Activated CD8-positive, alpha-beta memory T cell treated with anti-CD3 and anti-CD28 coated beads, Interleukin-2, amount 50 U/mL, for 24 hours (primary cell): ENCODE results near the gene SLC4A3.

Experiments used
- DNase-seq: peaks from one replicate; pipeline ENCODE4 v3.0.0-alpha.2; 2020; ENCODE audit errors: extremely low read depth

The SLC4A3 gene

GRCh38 chr2:219633276-219634065, 6.0 kb downstream of the SLC4A3 start:
- DNase-seq = no peak

GRCh38 chr2:219634171-219634940, 6.9 kb downstream of the SLC4A3 start:
- DNase-seq = no peak

GRCh38 chr2:219634951-219635751, 7.7 kb downstream of the SLC4A3 start:
- no peak for DNase-seq

GRCh38 chr2:219636144-219636915, 8.9 kb downstream of the SLC4A3 start:
- DNase-seq = no peak

GRCh38 chr2:219636941-219637841, 9.8 kb downstream of the SLC4A3 start:
- DNase-seq = no peak

- DNase-seq = no peak
Measured at GRCh38 chr2:219637842-219638185, 10.4 kb downstream of the SLC4A3 start.

GRCh38 chr2:219638217-219638947, 11.0 kb downstream of the SLC4A3 start:
- DNase-seq = no peak

GRCh38 chr2:219638948-219639755, 11.7 kb downstream of the SLC4A3 start:
- no peak for DNase-seq

- DNase-seq = no peak
Measured at GRCh38 chr2:219641390-219642068, 14.1 kb downstream of the SLC4A3 start.

GRCh38 chr2:219642069-219642454, 14.6 kb downstream of the SLC4A3 start:
- no peak for DNase-seq

GRCh38 chr2:219642465-219643083, 15.1 kb downstream of the SLC4A3 start:
- DNase-seq = peak; percentile 87

- no peak for DNase-seq
Measured at GRCh38 chr2:219643084-219643473, 15.6 kb downstream of the SLC4A3 start.

- no peak for DNase-seq
Measured at GRCh38 chr2:219643788-219644398, 16.5 kb downstream of the SLC4A3 start.

- no peak for DNase-seq
Measured at GRCh38 chr2:219644801-219645480, 17.5 kb downstream of the SLC4A3 start.

GRCh38 chr2:219645631-219646527, 18.4 kb downstream of the SLC4A3 start:
- DNase-seq = no peak

GRCh38 chr2:219648176-219648575, 20.7 kb downstream of the SLC4A3 start:
- no peak for DNase-seq
